DOHH2 (cell line): ENCODE measurements around the gene COX5A.

Experiments used
- H3F3A ChIP-seq: fragments of 200-600 bp; sonication (generic), shearing (Covaris generic); 2 replicates; pipeline ENCODE4 v1.6.0; 2016; ENCODE audit warnings: antibody characterized with exemption, mild to moderate bottlenecking; ENCODE audit not compliant: control insufficient read depth, insufficient read depth
- H3K27ac ChIP-seq: fragments of 200-600 bp; sonication (generic); 2 replicates; pipeline ENCODE4 v1.5.1; 2014; ENCODE audit warnings: low read depth, mild to moderate bottlenecking, low read length, moderate library complexity
- H3K27me3 ChIP-seq: fragments of 200-600 bp; sonication (generic); 2 replicates; pipeline ENCODE4 v1.6.1; 2014; ENCODE audit warnings: mild to moderate bottlenecking, low read length, mixed read lengths; ENCODE audit not compliant: control insufficient read depth
- H3K36me3 ChIP-seq: fragments of 200-600 bp; sonication (generic); 2 replicates; pipeline ENCODE4 v1.6.1; 2014; ENCODE audit warnings: mild to moderate bottlenecking, low read length, moderate library complexity, mixed read lengths; ENCODE audit not compliant: control insufficient read depth
- H3K4me1 ChIP-seq: fragments of 200-600 bp; sonication (generic); 2 replicates; pipeline ENCODE4 v1.6.1; 2014; ENCODE audit warnings: mild to moderate bottlenecking, low read length, mixed read lengths; ENCODE audit not compliant: control insufficient read depth
- H3K4me2 ChIP-seq: fragments of 200-600 bp; sonication (generic); 2 replicates; pipeline ENCODE4 v1.6.0; 2014; ENCODE audit warnings: mild to moderate bottlenecking, low read length, moderate library complexity
- H3K4me3 ChIP-seq: fragments of 200-600 bp; sonication (generic); 2 replicates; pipeline ENCODE4 v1.5.1; 2014; ENCODE audit warnings: mild to moderate bottlenecking, low read length, mixed read lengths
- H3K79me2 ChIP-seq: fragments of 200-600 bp; sonication (generic); 2 replicates; pipeline ENCODE4 v1.6.1; 2014; ENCODE audit warnings: mild to moderate bottlenecking, low read length, mixed read lengths; ENCODE audit not compliant: control insufficient read depth
- H3K9me2 ChIP-seq: fragments of 200-600 bp; sonication (generic); replicated peaks from 2 replicates; pipeline ENCODE4 v1.6.1; 2014; ENCODE audit warnings: mild to moderate bottlenecking, low read length, mixed read lengths; ENCODE audit not compliant: control insufficient read depth
- H3K9me3 ChIP-seq: fragments of 200-600 bp; sonication (generic); 2 replicates; pipeline ENCODE4 v1.6.1; 2014; ENCODE audit warnings: antibody characterized with exemption, low read length, mixed read lengths; ENCODE audit not compliant: control insufficient read depth, insufficient read depth
- H4K20me1 ChIP-seq: fragments of 200-600 bp; sonication (generic); 2 replicates; pipeline ENCODE4 v1.6.0; 2014; ENCODE audit warnings: low read depth, mild to moderate bottlenecking, antibody characterized with exemption, low read length, moderate library complexity; ENCODE audit not compliant: control insufficient read depth, insufficient read depth
- CTCF ChIP-seq: fragments of 200-600 bp; sonication (generic); IDR thresholded peaks from one replicate; pipeline ENCODE4 v1.5.1; 2014; ENCODE audit warnings: antibody characterized with exemption, mild to moderate bottlenecking, low read depth, low read length; ENCODE audit not compliant: poor library complexity, severe bottlenecking
- EZH2phosphoT487 ChIP-seq: fragments of 200-600 bp; sonication (generic); IDR thresholded peaks from 2 replicates; pipeline ENCODE4 v1.6.1; 2017; ENCODE audit warnings: borderline replicate concordance, mild to moderate bottlenecking, antibody characterized with exemption, low read length, moderate library complexity, mixed read lengths

Gene COX5A

GRCh38 chr15:74937590-74938371, at the start of gene COX5A:
COX5A (minus strand) TSS chr15:74938073; CDS start chr15:74938014, 59 bp downstream.
- Histone ChIP-seq H3K4me1 (peaks cover 32% of the 10 kb centered on the region), H3K36me3 (peaks cover 31% of the 10 kb centered on the region), H3K9me2 (no peaks in the 10 kb centered on the region), H3F3A (0 out of 2 replicates have a peak, but pooled peaks cover 3% of the 10 kb centered on the region), H3K9me3 (no peaks in the 10 kb centered on the region), H4K20me1 (peaks cover 15% of the 10 kb centered on the region; the same call in 1 of the 2 replicates), H3K79me2 (peaks cover 51% of the 10 kb centered on the region), H3K27me3 (no peaks in the 10 kb centered on the region), H3K27ac (peak within 1 kb of the TSS; percentile 72), H3K4me3 (peak within 1 kb of the TSS; percentile 87), H3K4me2 (peak within 1 kb of the TSS; percentile 89)
- TF ChIP-seq CTCF (no peak), EZH2phosphoT487 (no peak)

GRCh38 chr15:74983725-74984231, 45.9 kb upstream of the COX5A start:
- TF ChIP-seq EZH2phosphoT487 = no peak
- TF ChIP-seq CTCF = no peak
- Histone ChIP-seq H3K9me3 (no peaks in the 10 kb centered on the region), H3K9me2 (no peaks in the 10 kb centered on the region), H3K79me2 (no peaks in the 10 kb centered on the region), H3K4me1 (peaks cover 7% of the 10 kb centered on the region), H3K27me3 (peaks cover 14% of the 10 kb centered on the region), H4K20me1 (no peaks in the 10 kb centered on the region), H3K36me3 (no peaks in the 10 kb centered on the region), H3K4me2 (no peak overlapping the region), H3K27ac (no peak overlapping the region), H3F3A (no peaks in the 10 kb centered on the region), H3K4me3 (no peak overlapping the region)

GRCh38 chr15:74982183-74982582, 44.3 kb upstream of the COX5A start:
- Histone ChIP-seq H4K20me1 (no peaks in the 10 kb centered on the region), H3K9me3 (no peaks in the 10 kb centered on the region)
- TF ChIP-seq EZH2phosphoT487 (no peak), CTCF (no peak)

More at GRCh38 chr15:74982183-74982582, 44.3 kb upstream of the COX5A start:
- Histone ChIP-seq H3F3A (no peaks in the 10 kb centered on the region), H3K79me2 (no peaks in the 10 kb centered on the region), H3K36me3 (no peaks in the 10 kb centered on the region), H3K4me3 (no peak overlapping the region), H3K4me1 (no peaks in the 10 kb centered on the region), H3K4me2 (no peak overlapping the region), H3K27me3 (peaks cover 14% of the 10 kb centered on the region), H3K9me2 (no peaks in the 10 kb centered on the region), H3K27ac (no peak overlapping the region)
